Measurements from ENCODE around the gene SZT2.

Gene SZT2

DNA sequence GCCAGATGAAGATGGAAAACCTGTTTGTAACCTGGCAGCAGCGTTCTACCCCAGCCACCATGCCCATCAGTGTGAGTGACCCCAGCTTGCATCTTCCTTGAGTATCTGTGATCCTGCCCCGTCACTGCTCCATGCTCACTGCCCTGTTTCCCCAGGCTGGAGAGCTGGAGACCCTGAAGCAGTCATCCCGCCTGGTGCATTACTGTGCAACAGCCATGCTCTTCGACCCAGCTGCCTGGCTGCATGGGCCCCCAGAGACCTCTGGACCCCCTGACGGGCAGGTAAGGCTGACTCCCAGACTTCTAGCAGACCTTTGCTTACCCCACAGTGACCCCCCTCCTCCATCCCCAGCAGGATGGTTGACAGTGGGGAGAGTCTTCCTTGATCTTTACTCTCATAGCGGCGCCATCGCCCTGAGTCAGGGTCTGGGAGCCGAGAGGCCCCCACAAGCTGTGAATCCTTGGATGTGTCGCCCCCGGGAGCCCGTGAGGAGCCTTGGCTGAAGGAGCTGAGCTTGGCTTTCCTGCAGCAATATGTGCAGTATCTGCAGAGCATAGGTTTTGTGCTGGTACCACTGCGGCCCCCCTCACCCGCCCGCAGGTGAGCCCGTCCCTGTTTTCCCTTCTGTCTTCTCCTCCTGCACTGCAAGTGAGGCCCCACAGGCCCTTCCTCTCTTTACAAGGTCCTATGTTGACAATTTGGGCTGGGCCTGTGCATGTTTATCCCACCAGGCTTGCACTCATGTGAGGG, 53.7 kb downstream of the SZT2 start:
- Mint-ChIP-seq H3K4me3 (no peak overlapping the region), H3K36me3 (ENCODE audit: low read depth) (peaks cover 42% of the 10 kb centered on the region), H3K4me1 (ENCODE audit: low read depth) (no peaks in the 10 kb centered on the region), H3K27me3 (ENCODE audit: low read depth) (no peaks in the 10 kb centered on the region), H3K9me3 (no peaks in the 10 kb centered on the region), H3K27ac (no peak overlapping the region)

GRCh38 chr1:43444151-43444828, 54.6 kb downstream of the SZT2 start:
- Mint-ChIP-seq H3K27ac (no peak overlapping the region), H3K36me3 (ENCODE audit: low read depth) (peaks cover 45% of the 10 kb centered on the region)

DNA sequence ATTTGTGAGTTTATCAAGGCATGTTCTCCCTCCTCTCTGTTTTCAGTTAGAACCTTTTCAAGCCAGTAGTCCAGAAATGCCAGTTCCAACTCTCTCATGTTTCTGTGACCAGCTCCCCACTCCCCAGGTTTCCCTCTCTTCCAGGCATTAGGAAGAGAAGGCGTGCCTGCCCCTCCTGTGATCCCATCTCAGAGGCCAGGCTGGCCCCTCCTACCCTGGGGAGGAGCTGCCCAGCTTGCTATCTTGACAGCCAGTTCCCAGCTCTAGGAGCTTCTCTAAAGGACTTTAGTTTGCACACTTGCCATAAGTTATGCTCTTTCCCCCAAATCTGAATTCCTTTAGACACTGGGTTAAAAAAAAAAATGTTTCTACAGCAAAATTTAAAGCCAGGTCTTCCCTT, 55.1 kb downstream of the SZT2 start:
- Mint-ChIP-seq H3K4me3 (no peak overlapping the region), H3K27ac (no peak overlapping the region)

More at GRCh38 chr1:43444151-43444828, 54.6 kb downstream of the SZT2 start:
- H3K27me3 Mint-ChIP-seq (ENCODE audit: low read depth): no peaks in the 10 kb centered on the region
- H3K4me1 Mint-ChIP-seq (ENCODE audit: low read depth): no peaks in the 10 kb centered on the region
- no peak overlapping the region for H3K4me3 Mint-ChIP-seq
- H3K9me3 Mint-ChIP-seq: no peaks in the 10 kb centered on the region

DNA sequence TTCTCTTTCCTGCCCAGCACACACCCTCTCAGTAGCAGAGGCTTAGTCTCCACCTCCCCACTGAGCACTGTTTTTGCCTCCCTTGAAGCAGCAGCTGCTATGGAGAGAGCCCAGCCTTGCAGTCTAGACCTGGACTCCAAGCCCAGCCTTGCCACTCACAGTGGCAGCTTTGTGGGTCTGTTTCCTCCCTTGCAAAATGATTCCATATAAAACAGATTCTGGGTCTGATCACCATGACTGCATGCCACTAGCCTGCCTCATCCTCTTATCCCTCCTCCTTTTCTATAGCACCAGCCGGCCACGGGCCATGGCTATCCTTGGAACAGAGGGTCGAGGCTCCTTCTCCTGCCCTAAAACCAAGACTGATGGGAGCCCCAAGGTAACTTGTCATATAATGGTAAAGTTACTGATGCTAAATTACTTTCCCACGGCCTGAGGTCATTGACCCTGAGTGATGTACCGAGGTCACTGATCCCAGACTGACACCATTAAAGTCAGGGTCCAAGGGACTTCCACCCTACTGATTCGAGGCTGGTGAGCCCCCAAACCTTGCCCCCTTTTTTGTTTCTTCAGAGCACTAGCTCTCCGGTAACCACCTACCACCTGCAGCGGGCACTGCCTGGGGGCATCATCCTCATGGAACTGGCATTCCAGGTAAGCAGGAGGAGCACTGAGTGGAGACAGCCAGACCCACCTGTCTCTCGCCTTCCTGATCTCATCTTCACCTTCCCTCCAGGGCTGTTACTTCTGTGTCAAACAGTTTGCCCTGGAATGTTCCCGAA, 56.1 kb downstream of the SZT2 start:
- Mint-ChIP-seq H3K4me1 (ENCODE audit: low read depth) (no peaks in the 10 kb centered on the region), H3K27me3 (ENCODE audit: low read depth) (no peaks in the 10 kb centered on the region), H3K36me3 (ENCODE audit: low read depth) (peaks cover 48% of the 10 kb centered on the region), H3K9me3 (no peaks in the 10 kb centered on the region), H3K4me3 (no peak overlapping the region), H3K27ac (peak overlapping the region; percentile 6)

More for the DNA sequence above, 55.1 kb downstream of the SZT2 start:
- no peaks in the 10 kb centered on the region for H3K9me3 Mint-ChIP-seq
- no peaks in the 10 kb centered on the region for H3K27me3 Mint-ChIP-seq (ENCODE audit: low read depth)
- peaks cover 47% of the 10 kb centered on the region for H3K36me3 Mint-ChIP-seq (ENCODE audit: low read depth)
- H3K4me1 Mint-ChIP-seq (ENCODE audit: low read depth): no peaks in the 10 kb centered on the region

DNA sequence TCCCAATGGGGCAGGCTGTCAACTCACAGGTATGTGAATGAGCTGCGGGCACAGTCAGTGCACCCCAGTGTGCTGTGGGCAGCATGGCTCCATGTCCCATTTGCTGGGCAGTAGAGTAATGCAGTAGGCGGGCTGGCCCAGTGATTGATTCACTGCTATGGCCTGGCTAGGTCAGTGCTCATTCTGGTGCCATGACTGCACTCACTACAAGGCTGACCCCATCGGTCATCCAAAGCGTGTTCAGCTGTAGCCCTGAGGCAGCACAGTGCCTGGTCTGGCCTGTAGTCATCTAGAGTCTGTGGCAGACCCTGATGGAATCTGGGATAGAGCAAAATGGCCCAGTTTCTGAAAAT, 56.7 kb downstream of the SZT2 start:
- H3K4me3 Mint-ChIP-seq: no peak overlapping the region
- H3K9me3 Mint-ChIP-seq: no peaks in the 10 kb centered on the region

DNA sequence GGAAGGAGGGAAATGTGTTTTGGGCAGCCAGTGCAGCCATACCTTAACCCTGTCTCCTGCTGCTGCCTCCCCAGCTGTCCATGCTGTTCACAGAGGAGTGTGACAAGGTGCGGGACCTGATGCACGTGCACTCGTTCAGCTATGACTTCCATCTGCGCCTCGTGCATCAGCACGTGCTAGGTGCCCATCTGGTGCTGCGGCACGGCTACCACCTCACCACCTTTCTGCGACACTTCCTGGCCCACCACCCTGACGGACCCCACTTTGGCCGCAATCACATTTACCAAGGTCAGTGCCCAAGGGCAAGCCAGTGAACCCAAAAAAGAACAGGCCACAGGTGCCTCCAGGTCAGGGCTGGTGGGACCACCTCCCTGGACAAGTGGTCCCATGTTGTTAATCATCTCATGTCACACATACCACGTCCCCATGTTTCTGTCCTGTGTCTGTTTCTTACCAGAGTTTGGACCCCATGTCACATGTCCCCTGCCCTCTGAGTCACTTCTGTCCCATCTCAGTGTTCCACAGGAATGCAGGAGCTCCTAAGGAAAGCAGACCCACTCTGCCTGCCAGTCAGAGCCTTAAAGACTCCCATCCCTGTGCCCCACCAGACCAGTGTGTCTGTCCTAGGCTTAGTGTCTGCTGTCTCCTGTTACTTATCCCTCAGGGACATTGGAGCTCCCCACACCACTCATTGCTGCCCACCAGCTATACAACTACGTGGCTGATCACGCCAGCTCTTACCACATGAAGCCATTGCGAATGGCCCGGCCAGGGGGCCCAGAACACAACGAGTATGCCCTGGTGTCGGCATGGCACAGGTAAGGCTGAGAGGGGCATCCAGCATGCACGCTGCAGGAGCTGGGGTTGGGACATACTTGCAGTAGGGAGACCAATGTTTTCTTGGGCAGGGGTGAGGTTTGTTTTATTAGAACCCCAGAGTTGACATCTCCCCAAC, 57.5 kb downstream of the SZT2 start:
- Mint-ChIP-seq H3K27ac (no peak overlapping the region), H3K36me3 (ENCODE audit: low read depth) (peaks cover 55% of the 10 kb centered on the region), H3K27me3 (ENCODE audit: low read depth) (no peaks in the 10 kb centered on the region), H3K4me3 (no peak overlapping the region), H3K9me3 (no peaks in the 10 kb centered on the region), H3K4me1 (ENCODE audit: low read depth) (no peaks in the 10 kb centered on the region)

More for the DNA sequence above, 56.7 kb downstream of the SZT2 start:
- Mint-ChIP-seq H3K4me1 (ENCODE audit: low read depth) (no peaks in the 10 kb centered on the region), H3K36me3 (ENCODE audit: low read depth) (peaks cover 52% of the 10 kb centered on the region), H3K27ac (no peak overlapping the region), H3K27me3 (ENCODE audit: low read depth) (no peaks in the 10 kb centered on the region)

GRCh38 chr1:43447891-43448708, 58.4 kb downstream of the SZT2 start:
- no peaks in the 10 kb centered on the region for H3K9me3 Mint-ChIP-seq
- H3K27me3 Mint-ChIP-seq (ENCODE audit: low read depth): no peaks in the 10 kb centered on the region
- H3K4me3 Mint-ChIP-seq: no peak overlapping the region
- peaks cover 62% of the 10 kb centered on the region for H3K36me3 Mint-ChIP-seq (ENCODE audit: low read depth)
- H3K4me1 Mint-ChIP-seq (ENCODE audit: low read depth): peaks cover 8% of the 10 kb centered on the region
- H3K27ac Mint-ChIP-seq: no peak overlapping the region

- no peak overlapping the region for H3K4me3 Mint-ChIP-seq
- peaks cover 9% of the 10 kb centered on the region for H3K4me1 Mint-ChIP-seq (ENCODE audit: low read depth)
- no peaks in the 10 kb centered on the region for H3K9me3 Mint-ChIP-seq
- H3K27ac Mint-ChIP-seq: no peak overlapping the region
- H3K36me3 Mint-ChIP-seq (ENCODE audit: low read depth): peaks cover 58% of the 10 kb centered on the region
- H3K27me3 Mint-ChIP-seq (ENCODE audit: low read depth): no peaks in the 10 kb centered on the region
Measured at GRCh38 chr1:43448955-43449707, 59.4 kb downstream of the SZT2 start.

GRCh38 chr1:43449708-43450069, 60.0 kb downstream of the SZT2 start:
- H3K36me3 Mint-ChIP-seq (ENCODE audit: low read depth): peaks cover 53% of the 10 kb centered on the region
- H3K27ac Mint-ChIP-seq: no peak overlapping the region
- H3K9me3 Mint-ChIP-seq: no peaks in the 10 kb centered on the region
- H3K27me3 Mint-ChIP-seq (ENCODE audit: low read depth): peaks cover 3% of the 10 kb centered on the region
- no peak overlapping the region for H3K4me3 Mint-ChIP-seq
- H3K4me1 Mint-ChIP-seq (ENCODE audit: low read depth): peaks cover 14% of the 10 kb centered on the region

DNA sequence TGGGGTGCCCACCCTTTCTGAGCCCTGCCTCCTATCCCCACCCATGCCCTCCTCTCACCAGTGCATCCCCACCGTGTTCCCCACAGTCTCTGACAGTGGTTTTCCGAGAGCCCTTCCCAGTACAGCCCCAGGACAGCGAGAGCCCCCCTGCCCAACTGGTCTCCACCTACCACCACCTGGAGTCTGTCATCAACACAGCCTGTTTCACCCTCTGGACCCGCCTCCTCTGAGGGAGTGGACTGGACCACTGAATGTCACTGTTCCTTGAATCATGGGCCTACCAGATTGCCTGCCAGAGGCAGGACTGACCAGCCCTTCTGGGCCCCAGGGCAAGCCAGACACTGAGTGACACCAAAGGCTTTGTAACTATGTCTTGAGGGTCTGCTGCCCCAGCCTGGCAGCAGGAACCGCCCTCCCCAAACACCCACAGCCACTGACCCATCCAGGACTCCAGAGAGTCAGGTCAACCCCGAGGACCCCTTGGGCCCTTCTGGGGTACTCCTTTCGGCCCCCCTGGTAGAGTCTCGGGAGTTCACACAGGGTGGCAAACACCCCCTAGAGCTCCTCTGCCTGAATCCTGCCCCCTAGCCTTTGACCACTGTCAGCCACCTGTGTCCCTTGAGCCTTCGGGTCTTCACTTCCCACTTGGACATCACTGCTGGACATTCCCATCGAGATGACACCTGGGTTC, 60.7 kb downstream of the SZT2 start:
- Mint-ChIP-seq H3K27ac (no peak overlapping the region), H3K27me3 (ENCODE audit: low read depth) (peaks cover 8% of the 10 kb centered on the region), H3K36me3 (ENCODE audit: low read depth) (peaks cover 47% of the 10 kb centered on the region), H3K4me1 (ENCODE audit: low read depth) (peaks cover 20% of the 10 kb centered on the region), H3K9me3 (no peaks in the 10 kb centered on the region), H3K4me3 (no peak overlapping the region)

DNA sequence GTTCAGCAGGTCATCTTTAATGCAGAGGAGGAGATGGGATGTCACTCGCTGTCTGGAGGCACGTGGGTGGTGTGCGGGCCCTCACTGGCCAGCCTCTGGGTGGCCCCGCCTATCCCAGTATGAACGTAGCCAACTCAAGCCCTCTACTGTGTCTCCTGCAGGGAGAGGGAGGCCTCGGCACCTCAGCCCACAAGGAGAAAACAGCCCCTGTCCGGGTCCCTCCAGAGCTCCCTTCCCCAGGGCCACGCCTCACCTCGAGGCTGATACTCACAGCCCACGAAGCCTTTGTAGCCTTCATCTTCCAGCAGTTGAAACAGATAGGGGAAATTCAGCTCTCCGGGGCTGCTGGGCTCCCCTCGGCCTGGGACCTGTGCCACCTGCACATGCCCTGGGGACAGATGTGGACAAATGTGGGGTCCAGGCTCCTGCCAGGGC, 61.5 kb downstream of the SZT2 start:
- peaks cover 20% of the 10 kb centered on the region for H3K4me1 Mint-ChIP-seq (ENCODE audit: low read depth)
- no peaks in the 10 kb centered on the region for H3K9me3 Mint-ChIP-seq
- no peak overlapping the region for H3K4me3 Mint-ChIP-seq
- peaks cover 43% of the 10 kb centered on the region for H3K36me3 Mint-ChIP-seq (ENCODE audit: low read depth)
- H3K27ac Mint-ChIP-seq: no peak overlapping the region
- H3K27me3 Mint-ChIP-seq (ENCODE audit: low read depth): peaks cover 15% of the 10 kb centered on the region

DNA sequence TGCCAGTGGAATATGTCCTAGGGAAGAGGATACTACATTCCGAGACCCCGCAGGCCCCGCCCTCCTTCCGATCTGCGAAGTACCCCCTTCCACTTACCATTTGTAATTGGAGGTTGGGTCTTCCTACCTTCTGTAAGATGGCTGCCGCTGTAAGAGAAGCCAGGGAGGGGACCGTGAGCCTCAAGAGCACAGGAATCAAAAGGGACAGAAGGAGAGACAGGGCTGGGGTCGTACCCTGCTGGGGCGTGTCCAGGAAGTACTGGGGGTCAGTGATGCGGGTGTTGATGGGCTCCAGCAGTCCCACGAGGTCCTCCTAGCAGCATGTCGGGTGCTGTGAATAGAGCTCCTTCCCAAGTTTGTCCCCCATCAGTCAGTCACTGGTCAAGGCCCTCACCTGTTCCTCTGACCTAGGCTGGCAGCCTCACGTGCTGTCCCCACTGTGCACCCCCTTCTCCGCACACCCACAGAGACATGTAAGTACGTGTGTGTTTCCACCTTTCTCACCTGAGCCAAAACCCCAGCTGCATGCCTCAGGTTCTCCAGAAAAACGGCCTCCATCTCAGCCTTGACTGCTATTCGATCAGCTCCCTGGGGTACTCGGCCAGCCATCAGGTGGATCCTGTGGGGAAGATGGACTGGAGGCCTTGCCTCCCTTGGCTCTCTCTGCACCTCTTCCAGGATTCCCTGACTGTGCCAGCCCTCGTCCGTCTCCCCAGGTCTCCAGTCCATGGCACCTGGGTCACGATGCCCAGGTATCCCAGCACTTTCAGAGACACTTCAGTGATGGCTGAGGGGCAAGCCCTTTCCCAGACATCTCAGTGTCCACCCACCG, 62.2 kb downstream of the SZT2 start:
- Mint-ChIP-seq H3K4me1 (ENCODE audit: low read depth) (peaks cover 20% of the 10 kb centered on the region), H3K9me3 (no peaks in the 10 kb centered on the region), H3K27ac (no peak overlapping the region), H3K27me3 (ENCODE audit: low read depth) (peaks cover 21% of the 10 kb centered on the region), H3K4me3 (no peak overlapping the region), H3K36me3 (ENCODE audit: low read depth) (peaks cover 42% of the 10 kb centered on the region)
